CD4-positive, alpha-beta T cell treated with Interleukin-1 beta for 1 hour (primary cell): ENCODE results near the gene TMEM120B.

Source experiments
- DNase-seq, 2 donors: peaks; one replicate each; pipeline ENCODE4 v3.0.0-alpha.2; 2020 to 2022

TMEM120B gene

GRCh38 chr12:121806009-121806545 lies 93.5 kb downstream of the TMEM120B start:
- peak; percentile 60 to 79 for DNase-seq

- DNase-seq, result no peak
These were observed 94.2 kb downstream of the TMEM120B start for GRCh38 chr12:121806546-121807423.

GRCh38 chr12:121807642-121808347 lies 95.2 kb downstream of the TMEM120B start:
- no peak for DNase-seq

GRCh38 chr12:121808623-121809022 lies 96.1 kb downstream of the TMEM120B start:
- DNase-seq, result no peak

- no peak for DNase-seq
These were observed 97.2 kb downstream of the TMEM120B start for GRCh38 chr12:121809712-121810116.

GRCh38 chr12:121810234-121810817 lies 97.8 kb downstream of the TMEM120B start:
- no peak for DNase-seq

- no peak for DNase-seq
These were observed 98.4 kb downstream of the TMEM120B start for GRCh38 chr12:121810833-121811433.

GRCh38 chr12:121811434-121812319 lies 99.1 kb downstream of the TMEM120B start:
- peak; percentile 71 for DNase-seq

GRCh38 chr12:121812320-121812871 lies 99.8 kb downstream of the TMEM120B start:
- DNase-seq, result no peak

- no peak for DNase-seq
These were observed 100.7 kb downstream of the TMEM120B start for GRCh38 chr12:121812921-121813896.

GRCh38 chr12:121813951-121814350 lies 101.4 kb downstream of the TMEM120B start:
- no peak for DNase-seq

- DNase-seq, result no peak
These were observed 102.0 kb downstream of the TMEM120B start for GRCh38 chr12:121814429-121815119.

GRCh38 chr12:121815263-121815662 lies 102.7 kb downstream of the TMEM120B start:
- DNase-seq, result no peak

GRCh38 chr12:121816925-121817647 lies 104.5 kb downstream of the TMEM120B start:
- DNase-seq, result no peak

GRCh38 chr12:121817648-121818043 lies 105.1 kb downstream of the TMEM120B start:
- no peak for DNase-seq

GRCh38 chr12:121819212-121819949 lies 106.8 kb downstream of the TMEM120B start:
- no peak for DNase-seq

- DNase-seq, result no peak
These were observed 107.5 kb downstream of the TMEM120B start for GRCh38 chr12:121820056-121820455.
